Activated CD4-positive, alpha-beta T cell treated with anti-CD3 and anti-CD28 coated beads, Interleukin-2, Interleukin-4, amounts not matched to agents 100 ng/mL and 50 ng/mL, durations not matched to agents 16 hours and 8 hours (primary cell): ENCODE results near the gene CDH2.

ENCODE experiments used
- DNase-seq: peaks from one replicate; pipeline ENCODE4 v3.0.0-alpha.2; 2020; ENCODE audit warnings: low spot score

Gene CDH2

DNA sequence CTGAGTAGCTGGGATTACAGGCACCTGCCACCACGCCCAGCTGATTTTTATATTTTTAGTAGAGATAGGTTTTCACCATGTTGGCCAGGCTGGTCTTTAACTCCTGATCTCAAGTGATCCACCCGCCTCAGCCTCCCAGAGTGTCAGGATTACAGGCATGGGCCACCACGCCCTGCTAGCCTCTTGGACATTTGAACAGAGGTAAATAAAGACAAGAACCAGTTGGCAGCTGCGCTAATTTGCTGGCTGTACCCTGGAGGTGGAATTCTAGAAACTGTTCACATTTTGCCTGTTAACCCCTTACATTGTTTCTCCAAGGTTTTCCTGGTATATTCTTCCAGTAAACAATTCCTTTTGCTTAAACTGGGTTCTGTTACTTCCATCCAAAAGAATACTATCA is 132.9 kb downstream of the CDH2 start:
- DNase-seq = no peak

DNA sequence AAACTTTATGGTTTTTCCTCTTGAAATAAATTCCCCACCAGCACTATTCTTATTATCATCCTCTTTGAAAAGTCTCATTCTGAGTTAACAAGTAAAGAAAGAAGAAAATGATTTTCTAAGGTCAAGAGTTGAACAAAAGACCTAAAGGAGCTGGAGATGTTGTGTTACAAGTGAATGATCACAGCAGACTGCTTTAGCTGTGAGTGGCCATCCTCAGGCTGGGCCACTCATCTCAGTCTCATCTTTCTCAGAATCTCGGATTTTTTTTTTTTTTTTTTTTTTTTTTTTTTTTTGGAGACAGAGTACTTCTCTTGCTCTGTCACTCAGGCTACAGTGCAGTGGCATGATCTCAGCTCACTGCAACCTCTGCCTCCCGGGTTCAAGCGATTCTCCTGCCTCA is 133.3 kb downstream of the CDH2 start:
- no peak for DNase-seq

DNA sequence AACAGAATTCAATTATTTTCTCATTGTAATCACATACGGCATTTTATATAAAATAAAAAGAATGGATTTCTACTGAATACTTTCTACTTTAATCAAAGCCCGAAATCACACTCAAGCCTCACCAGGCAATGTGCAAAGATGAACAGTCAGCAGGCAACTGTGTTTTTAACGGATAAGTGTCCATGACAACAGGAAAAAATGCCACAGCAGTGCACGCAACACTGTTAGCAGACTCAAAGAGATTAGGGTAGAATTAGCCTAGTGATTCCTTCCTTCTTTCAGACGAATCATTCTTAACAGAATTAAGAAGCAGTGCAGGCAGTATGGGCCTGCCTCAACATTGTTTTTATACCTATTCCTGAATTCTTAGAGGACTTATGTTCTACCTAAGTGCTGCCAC is 135.6 kb downstream of the CDH2 start:
- DNase-seq = no peak

DNA sequence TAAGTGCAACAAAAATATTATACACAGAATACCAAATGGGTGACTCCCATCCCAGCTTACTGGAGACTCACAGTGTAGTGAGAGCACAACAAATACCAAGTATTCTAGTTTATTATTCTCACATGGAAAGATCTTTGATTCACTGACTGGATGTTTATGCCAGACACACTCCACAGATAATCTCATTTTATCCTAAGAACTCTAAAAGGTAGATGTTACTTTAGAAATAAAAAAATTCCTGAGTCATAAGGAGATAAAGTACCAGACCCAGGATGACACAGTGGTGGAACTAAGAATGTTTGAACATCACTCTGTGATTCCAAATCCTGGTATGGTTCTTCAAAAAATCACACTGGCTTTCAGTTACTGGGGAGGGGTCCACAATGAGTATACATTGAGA is 136.2 kb downstream of the CDH2 start:
- DNase-seq = no peak

DNA sequence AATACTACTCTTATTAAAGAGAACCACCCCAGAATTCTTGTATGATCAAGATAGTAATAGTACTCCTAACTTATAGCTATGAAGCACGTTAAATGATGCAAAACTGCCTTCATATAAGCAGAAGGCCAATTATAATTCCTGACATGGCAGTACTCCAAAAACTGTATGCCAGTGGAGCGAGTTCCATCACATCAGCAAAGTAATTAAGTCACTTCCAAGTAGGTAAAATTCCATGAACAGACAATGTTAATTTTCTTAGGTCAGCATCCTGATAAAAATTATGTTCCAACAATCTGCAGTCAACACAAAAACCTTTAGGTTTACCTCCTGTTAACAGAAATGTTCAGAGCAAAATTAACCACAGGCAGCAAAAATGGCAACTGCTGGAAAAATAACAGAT is 136.7 kb downstream of the CDH2 start:
- DNase-seq = no peak

DNA sequence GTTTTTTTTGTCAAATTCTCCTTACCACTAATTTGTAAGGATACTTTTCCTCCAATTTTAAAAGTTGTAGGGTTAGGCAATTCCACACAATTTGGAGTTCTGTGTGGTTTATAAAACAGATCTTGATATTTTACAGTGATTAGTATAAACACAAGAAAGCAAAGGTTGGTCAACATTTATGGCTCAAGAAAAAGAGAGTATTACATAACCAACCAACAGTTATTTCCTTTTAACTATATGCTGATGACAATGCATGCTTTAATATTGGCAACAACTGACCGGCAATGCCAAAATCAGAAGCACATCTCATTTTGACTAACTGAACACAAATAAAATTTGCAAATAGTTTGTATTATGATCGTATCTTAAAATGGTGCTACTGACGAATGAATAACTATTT is 137.2 kb downstream of the CDH2 start:
- DNase-seq = no peak

DNA sequence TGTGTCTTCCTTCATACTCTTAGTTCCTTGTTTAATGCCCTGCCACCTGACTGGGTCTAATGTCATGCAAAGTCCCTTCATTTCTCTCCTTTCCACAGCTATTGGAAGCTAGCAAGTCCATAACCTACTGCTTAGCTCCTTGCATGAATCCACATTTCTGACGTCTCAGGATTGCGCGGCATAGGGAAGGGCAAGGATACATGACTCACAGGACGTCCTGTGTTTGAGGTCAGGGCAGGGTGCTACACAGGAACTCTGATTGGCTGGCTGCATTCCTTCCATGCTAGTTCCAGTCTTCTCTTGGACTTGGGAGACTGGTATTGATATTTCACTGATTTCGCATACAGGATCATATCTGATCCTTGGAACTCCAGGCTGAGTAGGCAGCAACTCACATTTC is 137.9 kb downstream of the CDH2 start:
- DNase-seq = no peak

DNA sequence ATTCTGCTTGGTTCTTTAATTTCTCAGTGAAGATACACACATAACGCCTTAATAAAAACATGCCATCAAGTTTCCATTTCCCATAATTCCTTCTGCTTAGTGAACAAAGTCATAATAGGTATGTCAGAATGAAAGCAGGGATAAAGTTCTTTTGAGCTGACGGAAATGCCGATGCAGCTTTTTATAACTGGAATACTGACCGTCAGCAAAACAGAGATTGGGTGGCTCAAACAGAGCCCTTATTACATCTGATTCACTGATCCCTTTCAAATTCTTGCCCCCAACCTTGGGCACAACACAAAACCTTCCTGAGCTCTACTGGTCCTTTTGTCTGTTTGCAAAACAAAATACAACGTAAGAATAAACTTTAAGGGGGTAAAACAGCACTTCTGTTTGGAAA is 140.4 kb downstream of the CDH2 start:
- DNase-seq = no peak

DNA sequence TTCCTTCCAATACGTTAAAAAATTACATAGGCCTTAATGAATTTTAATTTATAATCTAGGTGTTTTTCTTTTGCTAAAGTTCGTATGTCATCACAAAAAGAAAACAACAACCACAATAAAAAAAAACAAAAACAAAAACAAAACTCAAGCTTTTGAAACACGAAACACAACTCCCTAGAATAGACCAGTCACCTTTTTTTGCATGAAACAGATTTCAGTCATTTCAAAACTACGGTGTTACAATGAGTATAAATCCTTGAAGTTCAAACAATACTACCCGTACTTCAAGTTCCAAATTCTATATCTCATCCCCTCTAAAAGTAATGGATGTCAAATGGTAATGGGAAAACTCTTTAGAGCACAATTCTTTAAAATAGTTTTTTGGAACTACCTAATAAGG is 142.4 kb downstream of the CDH2 start:
- DNase-seq = no peak

DNA sequence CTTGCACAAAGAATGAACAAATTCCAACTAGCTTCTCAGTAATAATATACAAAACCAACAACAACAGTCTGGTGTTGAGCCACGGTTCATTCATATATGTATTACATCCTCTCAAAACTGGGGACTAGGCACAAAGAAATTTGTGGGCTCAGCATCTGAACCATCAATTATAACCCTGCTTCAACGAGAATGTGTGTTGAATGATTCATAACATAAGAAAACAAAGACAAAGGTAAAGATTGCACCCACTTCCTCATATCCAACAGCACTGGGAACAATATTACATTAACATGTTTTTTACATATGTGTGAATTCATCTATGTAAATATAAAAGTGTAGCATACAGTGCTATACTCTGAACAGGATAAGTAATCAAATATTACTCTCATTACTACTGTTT is 144.8 kb downstream of the CDH2 start:
- DNase-seq = no peak

DNA sequence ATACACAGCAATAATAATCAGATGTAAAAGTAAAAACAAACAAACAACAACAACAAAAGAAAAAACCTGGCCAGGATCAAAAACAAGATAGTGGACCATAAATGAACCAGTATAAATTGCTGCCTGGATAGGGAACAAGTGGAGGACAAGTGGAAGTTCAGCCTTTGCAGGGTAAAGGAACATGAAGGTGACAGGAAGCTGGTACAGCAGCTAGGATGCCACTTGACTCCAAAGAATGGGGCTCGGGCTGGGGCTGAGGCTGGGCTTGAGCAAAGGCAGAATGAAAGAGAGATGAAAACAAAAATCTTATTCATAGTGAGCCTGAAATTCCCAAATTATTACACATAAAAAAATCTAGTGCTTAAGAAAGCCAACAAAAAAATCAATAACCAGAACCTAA is 146.5 kb downstream of the CDH2 start:
- DNase-seq = no peak

DNA sequence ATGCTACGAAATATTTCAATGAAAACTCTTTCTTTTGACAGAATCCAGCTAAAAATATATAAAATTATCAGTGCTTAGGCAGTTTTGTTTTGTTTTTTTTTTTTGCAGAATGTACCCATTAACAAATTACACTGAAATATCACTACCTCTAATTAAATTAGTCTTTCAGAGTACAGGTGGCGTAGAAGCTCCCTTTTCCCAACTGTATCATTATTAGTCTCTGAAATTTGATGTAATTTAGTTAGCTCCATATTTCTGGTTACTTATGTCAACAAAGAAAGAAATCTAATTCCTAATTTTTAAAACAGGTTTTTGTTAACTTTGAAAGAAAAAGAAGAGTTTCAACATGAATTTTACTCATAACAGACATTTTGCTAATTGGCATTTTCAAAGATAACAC is 149.2 kb downstream of the CDH2 start:
- no peak for DNase-seq

DNA sequence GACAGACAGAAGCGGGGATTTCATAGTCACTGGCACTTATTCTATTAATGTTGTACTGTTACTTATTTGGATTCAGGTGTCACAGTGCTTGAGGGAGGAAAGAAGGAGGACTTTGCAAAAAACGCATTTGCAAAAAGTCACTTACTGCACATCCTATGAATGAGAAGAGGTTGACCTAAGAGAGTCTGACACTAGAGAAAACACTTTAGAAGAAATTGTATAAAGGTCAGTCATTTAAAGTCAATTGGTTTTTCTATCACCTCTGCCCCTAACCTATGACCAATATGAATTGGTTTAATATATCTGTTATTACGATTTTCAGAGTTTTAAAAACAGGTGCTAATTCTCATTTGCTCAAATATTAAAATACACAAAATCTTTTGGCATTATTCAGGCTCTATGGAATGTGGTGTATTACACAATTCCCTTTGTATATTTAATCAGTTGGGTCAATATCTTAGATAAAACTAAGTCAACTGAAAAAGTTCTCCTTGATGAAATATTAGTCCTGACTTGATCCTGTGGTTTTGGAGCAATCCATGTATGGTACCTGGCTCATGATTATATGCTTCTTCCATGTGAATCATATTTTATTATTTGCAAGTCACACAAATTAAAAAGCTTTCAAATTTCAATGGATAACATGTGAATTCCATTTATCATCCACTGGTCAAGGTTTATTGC is 157.4 kb downstream of the CDH2 start:
- no peak for DNase-seq

DNA sequence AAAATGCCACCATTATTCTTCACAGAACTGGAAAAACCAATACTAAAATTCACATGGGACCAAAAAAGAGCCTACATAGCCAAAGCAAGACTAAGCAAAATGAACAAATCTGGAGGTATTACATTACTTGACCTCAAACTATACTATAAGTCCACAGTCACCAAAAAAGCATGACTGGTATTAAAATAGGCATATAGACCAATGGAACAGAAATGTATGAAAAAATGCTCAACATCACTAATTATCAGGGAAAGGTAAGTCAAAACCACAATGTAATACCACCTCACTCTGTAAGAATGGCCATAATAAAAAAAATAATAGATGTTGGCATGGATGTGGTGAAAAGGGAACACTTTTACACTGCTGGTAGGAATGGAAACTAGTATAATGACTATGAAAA is 158.6 kb downstream of the CDH2 start:
- no peak for DNase-seq

DNA sequence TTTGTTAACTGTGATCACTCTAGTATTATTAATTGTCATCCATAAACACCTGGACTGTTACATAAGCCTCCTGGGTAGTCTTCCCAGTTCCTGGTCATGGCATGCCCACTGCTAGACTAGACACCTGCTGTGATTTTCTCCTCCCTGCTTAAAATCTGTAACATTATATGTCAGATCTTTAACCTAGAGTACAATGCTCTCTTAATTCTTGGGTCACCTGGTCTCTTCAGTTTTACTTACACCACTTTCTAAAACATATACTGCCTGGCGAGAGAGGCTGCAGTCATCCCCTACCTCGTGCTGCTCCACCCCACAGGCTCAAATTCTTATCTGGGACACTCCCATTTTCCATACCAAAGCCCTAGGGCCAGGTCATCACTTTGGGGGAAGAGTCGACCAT is 161.3 kb downstream of the CDH2 start:
- DNase-seq = no peak

DNA sequence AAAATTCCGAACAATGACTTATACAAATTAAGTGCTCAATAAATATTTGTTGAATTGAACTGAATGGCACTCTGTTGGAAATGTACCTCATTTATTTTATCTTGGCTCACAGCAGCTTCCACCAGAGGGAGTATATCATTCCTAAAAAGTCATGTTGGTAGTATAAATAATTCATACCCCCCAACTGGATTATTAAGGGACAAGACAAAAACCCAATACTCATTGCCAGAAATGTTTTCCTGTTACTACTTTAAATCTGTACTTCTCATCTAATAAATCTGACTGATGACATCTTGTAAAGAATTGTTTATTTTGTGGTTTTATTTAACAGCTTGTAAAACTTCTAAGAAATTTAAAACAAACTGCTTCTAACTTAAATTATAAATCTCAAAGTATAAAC is 163.9 kb downstream of the CDH2 start:
- DNase-seq = no peak

DNA sequence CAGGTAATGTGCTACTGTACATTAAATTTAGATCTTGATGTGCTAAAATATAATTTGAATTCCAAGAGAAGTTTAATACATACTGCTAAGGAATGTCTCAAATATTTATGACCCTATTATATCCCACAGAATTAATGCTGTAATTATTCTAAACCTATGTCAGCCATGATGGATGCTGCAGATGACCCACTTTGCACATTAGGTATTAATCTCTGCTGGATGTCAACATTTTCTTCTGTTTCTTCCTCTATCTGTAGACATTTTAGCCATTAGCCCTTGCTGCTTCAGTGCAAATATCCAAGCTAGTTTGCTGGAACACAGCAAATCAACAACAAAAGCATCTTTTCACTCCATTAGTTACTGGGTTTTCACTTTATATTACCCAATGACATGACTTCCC is 164.6 kb downstream of the CDH2 start:
- no peak for DNase-seq

DNA sequence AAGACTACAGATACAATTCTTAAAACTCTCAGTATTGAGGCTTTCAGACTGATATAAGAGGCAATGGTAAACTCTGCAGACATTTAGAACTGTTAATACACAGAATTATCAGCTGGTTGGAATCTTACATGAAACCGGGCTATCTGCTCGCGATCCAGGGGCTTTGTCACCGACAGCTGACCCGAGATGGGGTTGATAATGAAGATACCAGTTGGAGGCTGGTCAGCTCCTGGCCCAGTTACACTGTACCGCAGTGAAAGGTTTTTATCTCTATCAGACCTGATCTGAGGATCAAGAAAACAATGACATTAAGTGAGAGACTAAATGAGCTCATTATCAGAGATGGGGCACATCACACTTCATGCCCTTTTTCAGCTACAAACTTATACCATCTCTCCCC is 167.3 kb downstream of the CDH2 start:
- no peak for DNase-seq

DNA sequence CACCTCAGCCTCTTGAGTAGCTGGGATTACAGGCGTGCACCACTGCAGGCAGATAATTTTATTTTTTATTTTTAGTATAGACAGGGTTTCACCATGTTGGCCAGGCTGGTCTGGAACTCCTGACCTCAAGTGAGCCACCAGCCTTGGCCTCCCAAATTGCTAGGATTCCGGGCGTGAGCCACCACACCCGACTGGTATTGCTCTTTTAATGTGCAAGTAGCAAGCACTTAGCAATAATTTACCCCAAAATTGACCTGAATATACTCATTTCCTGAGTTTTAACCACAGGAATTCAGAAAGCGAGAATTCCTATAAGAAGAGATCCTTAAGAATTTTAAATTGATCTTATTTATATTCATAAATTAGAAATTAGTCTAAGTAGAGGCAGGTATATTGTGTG is 169.1 kb downstream of the CDH2 start:
- no peak for DNase-seq

DNA sequence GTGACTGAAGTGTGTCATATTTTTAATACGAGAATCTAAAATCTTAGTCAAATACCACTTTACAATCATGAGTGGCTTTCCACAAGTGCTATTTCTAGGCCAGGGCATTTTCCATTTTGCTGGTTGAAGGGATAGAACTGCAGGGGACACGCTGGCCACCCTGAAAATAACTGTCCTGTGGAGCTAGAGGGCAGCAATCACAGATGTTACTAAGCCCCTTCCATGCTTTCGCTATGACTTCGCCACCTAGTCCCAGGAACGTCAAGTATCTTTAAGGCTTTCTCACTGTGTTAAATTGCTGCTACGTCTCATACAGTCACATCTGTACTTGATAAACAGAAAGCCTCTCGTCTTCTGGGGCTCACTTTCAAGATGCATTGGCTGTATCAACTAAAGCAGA is 171.8 kb downstream of the CDH2 start:
- no peak for DNase-seq

DNA sequence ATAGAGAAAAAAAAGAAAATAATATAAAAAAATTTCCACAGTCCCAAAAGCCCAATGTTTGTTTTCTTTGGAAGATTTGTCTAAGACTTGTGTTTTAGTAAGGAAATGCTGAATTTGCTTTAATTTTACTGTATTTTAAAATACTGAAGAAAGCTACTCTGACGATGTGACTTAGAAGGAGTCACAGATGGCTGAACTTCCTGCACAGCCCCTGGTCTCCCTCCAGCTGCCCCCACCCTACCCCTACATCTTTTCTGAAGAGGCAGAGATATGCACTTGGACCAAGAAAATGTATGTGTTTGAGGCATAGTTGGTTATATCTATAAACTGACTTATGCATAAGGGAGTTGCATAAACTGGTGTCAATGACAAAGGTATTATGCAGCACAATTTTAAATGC is 172.3 kb downstream of the CDH2 start:
- no peak for DNase-seq

DNA sequence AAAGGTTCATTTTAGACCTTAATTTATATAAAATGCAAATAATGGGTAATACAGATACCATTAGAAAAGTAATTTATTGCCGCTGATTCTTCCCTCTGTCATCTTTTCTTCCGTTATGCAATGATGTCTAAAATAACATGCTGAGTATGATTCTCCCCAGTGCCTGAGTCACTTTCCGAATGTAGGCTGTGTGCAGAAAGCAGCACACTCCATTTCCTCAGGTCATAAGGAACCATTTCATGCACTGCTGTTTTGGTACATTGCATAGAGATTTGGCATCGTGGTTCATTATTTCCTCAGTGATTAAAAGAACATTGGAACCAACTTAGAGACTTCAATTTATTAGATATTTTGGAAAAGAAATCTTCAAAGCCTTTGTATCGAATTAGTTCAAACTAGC is 173.5 kb downstream of the CDH2 start:
- no peak for DNase-seq

DNA sequence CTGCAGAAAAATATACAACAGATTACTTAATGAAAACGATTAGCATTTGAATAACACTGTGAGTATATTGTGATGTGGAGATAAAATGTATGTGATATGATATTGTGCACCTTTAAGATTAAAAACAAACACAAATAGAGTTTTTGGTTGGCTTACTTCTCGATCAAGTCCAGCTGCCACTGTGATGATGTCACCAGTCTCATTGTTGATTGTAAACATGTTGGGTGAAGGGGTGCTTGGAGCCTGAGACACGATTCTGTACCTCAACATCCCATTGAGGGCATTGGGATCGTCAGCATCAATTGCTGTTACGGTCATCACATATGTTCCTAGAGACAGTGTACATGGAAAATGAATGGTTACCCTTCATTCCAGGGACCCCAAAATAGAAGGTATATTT is 174.1 kb downstream of the CDH2 start:
- no peak for DNase-seq

DNA sequence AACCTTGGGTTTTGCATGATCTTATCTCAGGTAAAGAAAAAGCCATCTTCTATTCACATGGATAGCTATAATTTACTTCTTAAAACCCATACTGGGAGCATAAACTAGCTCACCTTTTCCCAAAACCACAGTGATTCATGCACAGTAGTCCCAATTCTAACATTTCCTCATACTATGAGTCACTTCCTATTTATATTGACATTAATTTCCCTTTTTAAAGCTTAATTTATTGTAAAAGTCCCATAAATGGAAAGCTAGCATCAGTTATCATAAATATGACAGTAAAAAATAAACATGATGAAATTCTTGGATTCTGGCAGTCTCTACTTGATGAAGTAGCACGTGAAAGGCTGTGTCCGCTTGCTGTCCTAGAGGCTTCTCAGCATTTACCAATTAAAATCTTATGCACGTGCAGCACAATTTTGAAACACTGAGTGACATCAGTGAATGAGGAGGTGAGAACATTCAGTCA is 180.1 kb downstream of the CDH2 start:
- no peak for DNase-seq
